C4-2B (cell line): ENCODE data around the gene WFS1.

Source experiments
- CTCF ChIP-seq: fragments of 450-650 bp; conservative IDR thresholded peaks from 2 replicates; pipeline ENCODE4 v1.5.1; 2017; ENCODE audit warnings: mild to moderate bottlenecking
- ZFX ChIP-seq: fragments of 450-650 bp; IDR thresholded peaks from 2 replicates; pipeline ENCODE4 v1.6.1; 2017

DNA sequence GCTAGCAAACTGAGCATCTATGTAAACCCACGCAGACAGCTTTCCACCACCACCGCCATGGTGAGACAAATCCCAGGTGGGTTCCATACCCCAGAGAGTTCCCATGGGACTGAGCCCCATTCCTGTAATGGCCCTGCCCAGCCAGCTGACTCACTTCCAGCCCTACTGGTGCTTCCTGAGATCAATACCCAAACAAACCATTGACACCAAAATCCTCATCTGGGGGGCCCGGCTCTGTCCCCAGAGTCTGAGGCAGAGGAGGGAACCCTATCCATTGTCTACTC, 39.2 kb upstream of the WFS1 start:
- TF ChIP-seq CTCF = no peak
- no peak for TF ChIP-seq ZFX
